Activated naive CD4-positive, alpha-beta T cell treated with Interleukin-2 at 50 U/mL for 16 hours (primary cell): Measurements from ENCODE around the gene WWP2.
A peak's percentile ranks its signal among the peaks of the same experiment; 100 is the strongest.
"Not testable (repeated sequence)": the region's sequence is repeated elsewhere in the genome, so short reads cannot be mapped to it uniquely, and the experiment has no call there.

Experiments used
- DNase-seq: peaks from one replicate; pipeline ENCODE4 v3.0.0-alpha.2; 2020

The WWP2 gene

GRCh38 chr16:69761983-69762813, at the start of gene WWP2:
TSS of gene WWP2 (plus strand) at chr16:69762332. CDS start at chr16:69787011, 24,679 bp downstream.
- DNase-seq: peak; percentile 79

GRCh38 chr16:69712914-69713581, 49.1 kb upstream of the WWP2 start:
- no peak for DNase-seq

- DNase-seq: no peak
Measured at GRCh38 chr16:69717066-69717465, 45.1 kb upstream of the WWP2 start.

- no peak for DNase-seq
Measured at GRCh38 chr16:69718111-69718764, 43.9 kb upstream of the WWP2 start.

GRCh38 chr16:69720822-69721430, 41.2 kb upstream of the WWP2 start:
- DNase-seq: no peak

GRCh38 chr16:69721441-69721957, 40.6 kb upstream of the WWP2 start:
- no peak for DNase-seq

- no peak for DNase-seq
Measured at GRCh38 chr16:69724414-69724873, 37.7 kb upstream of the WWP2 start.

GRCh38 chr16:69724981-69725479, 37.1 kb upstream of the WWP2 start:
- no peak for DNase-seq

- no peak for DNase-seq
Measured at GRCh38 chr16:69725480-69726312, 36.4 kb upstream of the WWP2 start.

- peak; percentile 89 for DNase-seq
Measured at GRCh38 chr16:69726313-69727060, 35.6 kb upstream of the WWP2 start, which contains the start of gene NQO1. TSS of gene NQO1 (minus strand) at chr16:69726560. CDS start at chr16:69726439, 121 bp downstream.

GRCh38 chr16:69727916-69728270, 34.2 kb upstream of the WWP2 start:
- DNase-seq: no peak

GRCh38 chr16:69729030-69729429, 33.1 kb upstream of the WWP2 start:
- DNase-seq: not testable (repeated sequence)

GRCh38 chr16:69731280-69731679, 30.9 kb upstream of the WWP2 start:
- DNase-seq: not testable (repeated sequence)

- DNase-seq: no peak
Measured at GRCh38 chr16:69732101-69732500, 30.0 kb upstream of the WWP2 start.

GRCh38 chr16:69741519-69741918, 20.6 kb upstream of the WWP2 start:
- DNase-seq: no peak

GRCh38 chr16:69741951-69742904, 19.9 kb upstream of the WWP2 start:
- no peak for DNase-seq

- DNase-seq: no peak
Measured at GRCh38 chr16:69744363-69745231, 17.5 kb upstream of the WWP2 start.

- DNase-seq: no peak
Measured at GRCh38 chr16:69745232-69745612, 16.9 kb upstream of the WWP2 start.

GRCh38 chr16:69745959-69746358, 16.2 kb upstream of the WWP2 start:
- no peak for DNase-seq
